Stimulated activated CD8-positive, alpha-beta memory T cell treated with anti-CD3 and anti-CD28 coated beads, Interleukin-12 subunit alpha, Interleukin-12 subunit beta, amount 100 ng/mL, for 4 hours (primary cell): ENCODE data around the gene C3orf62.

ENCODE experiments used
- DNase-seq: peaks from one replicate; pipeline ENCODE4 v3.0.0-alpha.2; 2020; ENCODE audit warnings: low read depth

The C3orf62 gene

DNA sequence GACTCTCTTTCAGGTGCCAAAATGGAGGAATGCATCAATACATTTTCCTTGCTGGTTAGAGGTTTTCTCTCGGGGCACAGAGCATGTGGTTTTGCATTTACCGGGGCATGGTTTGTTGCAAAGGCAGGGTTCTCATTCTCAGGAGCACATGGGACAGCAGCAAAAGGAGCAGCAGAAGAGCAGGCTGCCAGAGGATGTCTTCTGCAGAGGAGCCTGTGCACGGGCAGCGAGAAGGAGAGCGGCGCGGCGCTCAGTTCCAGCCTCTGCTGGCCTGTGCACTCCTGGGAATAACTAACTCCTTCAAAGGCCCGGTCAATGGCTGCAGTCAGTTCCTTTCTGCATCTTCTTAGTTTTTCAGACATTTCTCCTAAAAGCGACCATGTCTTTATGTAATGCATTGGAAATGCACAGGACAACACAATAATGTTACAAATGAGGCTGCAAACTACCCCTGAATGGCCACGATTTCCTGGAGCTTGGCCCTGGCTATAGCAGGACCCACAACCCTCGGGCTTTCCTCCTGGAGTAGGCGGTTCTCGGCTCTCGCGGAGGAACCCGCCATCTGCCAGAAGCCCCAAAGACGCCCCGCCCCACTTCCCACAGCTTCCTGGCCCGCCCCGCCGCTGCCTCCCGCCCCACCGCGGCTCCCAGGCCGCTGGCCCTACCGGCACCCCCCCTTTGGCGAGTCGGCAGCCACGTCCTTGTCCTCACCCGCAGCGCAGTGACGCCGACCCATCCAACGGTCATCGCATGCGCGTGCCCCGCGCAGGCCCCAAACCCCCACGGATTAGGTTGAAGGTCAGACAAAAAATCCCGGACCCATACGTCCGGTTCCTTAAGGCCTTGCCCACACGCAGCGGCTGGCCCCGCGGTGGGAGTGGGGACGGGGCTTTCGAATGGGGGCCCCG lies at the start of gene C3orf62:
C3orf62 (minus strand) TSS at position 758 of the 908 bp plus-strand sequence; CDS start at position 398, 360 bp downstream.
- DNase-seq, result peak; percentile 55

DNA sequence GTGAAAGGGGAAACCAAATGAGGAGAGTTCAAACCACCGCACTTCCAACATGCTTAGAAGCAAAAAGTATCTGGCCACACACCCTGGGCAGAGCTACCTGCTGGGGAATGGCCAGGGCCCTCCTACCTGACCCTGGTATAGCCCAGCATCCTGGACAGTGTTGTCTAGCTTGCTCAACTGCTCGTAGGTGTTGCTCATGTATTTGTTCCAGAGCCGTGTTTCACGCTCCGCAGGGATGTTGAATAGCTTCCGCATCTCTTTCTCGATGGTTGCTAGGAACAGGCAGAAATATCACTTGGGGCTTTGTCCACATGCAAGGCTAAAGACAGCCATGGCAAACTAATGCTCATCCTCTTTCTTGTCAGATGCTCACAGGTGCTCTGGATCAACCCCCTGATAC lies 47.7 kb upstream of the C3orf62 start:
- no peak for DNase-seq

- DNase-seq, result no peak
These were observed 39.8 kb upstream of the C3orf62 start for GRCh38 chr3:49316696-49317457.

GRCh38 chr3:49313896-49314688 lies 37.1 kb upstream of the C3orf62 start:
- DNase-seq, result no peak

GRCh38 chr3:49311283-49311682 lies 34.3 kb upstream of the C3orf62 start:
- no peak for DNase-seq

GRCh38 chr3:49310677-49311076 lies 33.6 kb upstream of the C3orf62 start:
- no peak for DNase-seq

DNA sequence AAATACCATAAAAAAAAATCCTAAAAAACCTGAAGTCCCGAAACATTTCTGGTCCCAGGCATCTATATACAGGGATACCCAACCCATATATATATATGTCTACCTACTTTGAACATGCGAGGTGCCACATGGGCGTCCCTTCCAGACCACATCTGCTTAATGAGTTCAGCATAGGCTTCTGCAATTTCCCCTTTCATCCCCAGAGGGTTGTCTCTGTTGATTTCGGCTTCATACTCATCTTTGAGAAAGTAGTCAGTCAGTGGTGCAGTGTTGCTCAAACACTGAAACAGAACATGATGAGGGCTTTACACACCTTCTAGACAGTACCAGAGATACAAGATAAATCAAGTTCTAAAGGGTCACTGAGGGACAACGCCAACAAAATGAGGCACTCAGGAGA lies 28.6 kb upstream of the C3orf62 start:
- DNase-seq, result no peak

DNA sequence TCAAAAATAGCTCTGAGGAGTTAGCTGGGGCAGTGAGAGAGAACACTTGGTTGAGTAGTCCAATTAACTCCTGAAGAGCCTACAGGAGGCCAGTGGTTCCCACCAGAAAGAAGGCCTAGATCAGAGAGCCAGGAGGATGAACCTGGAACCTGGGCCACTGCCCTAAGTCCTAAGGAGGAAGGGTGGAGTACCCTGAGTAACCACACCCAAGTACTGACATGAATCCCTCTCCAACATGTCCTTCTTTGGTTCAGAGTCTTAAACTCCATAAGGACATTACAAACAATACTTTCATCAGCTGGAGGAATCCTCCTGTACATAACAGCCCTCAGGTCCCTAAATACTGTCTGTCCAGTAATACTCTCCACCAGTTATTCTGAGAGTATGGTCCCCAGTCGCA lies 25.6 kb upstream of the C3orf62 start:
- no peak for DNase-seq

- no peak for DNase-seq
These were observed 23.6 kb upstream of the C3orf62 start for GRCh38 chr3:49300595-49300994.

DNA sequence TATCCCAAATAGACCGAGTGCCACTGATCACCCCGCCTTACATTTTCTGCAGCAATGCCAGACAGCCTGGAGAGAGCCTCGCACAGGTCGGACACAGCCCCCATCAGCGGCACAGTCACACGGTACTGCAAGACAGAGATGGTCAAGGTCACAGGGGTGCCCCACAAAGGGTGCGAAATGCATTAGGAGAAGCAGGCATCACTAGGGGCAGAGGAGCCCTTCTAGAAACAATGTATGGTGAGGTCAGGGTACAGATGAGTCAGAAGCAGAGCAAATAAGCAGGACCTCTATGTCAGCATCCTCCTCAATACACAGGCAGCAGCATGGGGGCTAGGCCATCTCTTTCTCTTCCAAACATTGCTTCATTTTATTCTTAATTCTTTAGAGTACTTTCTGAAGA lies 21.5 kb upstream of the C3orf62 start:
- no peak for DNase-seq

DNA sequence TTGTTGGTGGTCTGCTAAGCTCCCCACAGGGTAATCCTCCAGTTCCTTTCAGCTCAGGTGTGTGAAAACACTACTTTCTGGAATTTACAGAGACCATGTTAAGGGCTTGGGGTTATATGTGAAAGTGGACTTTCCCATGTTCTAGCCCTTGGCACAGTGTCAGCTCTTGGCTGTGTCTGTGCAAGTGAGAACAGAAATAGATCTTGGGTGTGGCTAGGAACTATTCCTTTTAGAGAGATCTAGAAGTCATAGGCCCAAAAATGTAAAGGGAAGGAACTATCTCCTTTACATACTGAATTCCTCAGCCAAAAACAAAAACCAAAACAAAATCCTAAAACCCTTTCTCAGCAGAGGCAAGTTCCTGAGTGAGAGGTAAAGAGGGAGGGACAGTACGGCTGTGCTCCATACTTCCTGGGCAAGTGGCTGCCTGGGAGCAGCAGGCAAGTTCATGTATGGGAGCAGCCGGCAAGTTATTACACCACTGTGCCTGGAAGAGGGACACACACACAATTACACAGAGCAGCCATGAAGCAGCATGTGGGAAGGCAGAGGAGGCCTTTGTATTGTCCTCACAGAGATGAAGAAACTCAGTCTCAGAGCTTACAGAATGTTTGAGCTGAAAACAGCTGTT lies 19.9 kb upstream of the C3orf62 start:
- DNase-seq, result no peak

GRCh38 chr3:49295489-49296058 lies 18.5 kb upstream of the C3orf62 start:
- DNase-seq, result no peak

DNA sequence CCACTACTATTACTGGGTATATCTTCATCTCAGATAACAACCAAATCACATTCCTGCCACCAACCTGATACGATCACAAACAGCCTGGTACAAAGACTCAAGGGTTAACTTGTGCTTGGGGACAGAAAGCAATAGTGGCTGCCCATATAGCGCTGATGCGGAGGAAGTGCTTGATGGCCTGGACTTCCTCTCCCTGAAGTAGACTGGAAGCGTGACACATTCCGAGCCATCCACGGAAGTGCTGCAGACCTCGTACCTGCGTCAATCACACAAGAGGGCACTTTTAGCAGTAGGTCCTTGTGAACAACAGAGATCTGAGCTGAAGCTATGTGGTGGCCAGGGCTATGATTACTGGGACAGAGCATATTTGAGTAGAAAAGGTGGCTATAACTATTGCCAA lies 17.3 kb upstream of the C3orf62 start:
- no peak for DNase-seq

DNA sequence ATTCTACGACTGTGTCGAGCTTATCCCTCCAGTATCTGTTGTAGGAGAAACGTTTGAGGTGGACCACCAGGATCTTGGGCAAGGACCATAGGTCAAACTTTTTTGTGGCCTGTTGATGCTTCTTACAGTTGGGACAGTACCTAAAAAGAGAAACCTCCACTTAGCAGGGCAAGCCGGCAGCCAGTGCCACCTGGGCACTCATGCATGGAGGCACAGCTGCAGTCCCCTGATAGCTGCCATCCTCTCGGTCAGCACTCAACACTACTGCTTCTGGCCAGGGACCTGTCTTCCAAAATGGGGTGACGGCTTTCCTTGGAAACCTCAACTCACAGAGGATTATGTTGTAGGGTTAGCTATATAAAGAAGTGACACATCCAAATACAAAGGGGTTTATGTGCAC lies 7.0 kb upstream of the C3orf62 start:
- no peak for DNase-seq

DNA sequence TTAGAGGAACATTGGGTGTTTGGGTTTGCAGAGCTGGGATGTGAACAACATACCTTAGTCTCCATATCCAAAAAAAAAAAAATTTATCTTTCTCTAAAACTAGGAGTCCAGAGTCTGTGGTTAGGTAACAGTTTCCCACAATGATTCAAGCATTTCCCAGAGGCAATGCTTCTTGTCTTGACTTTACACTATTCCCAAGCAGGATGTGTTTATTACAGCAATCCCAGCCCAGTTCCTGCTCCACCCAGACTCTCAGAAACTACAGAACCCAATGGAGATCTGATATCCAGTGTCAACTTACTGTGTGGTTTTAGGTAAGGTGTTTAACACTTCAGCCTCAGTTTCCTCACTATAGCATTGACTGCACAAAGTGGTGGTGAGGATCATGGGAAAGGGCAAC lies 2.3 kb upstream of the C3orf62 start:
- DNase-seq, result no peak

DNA sequence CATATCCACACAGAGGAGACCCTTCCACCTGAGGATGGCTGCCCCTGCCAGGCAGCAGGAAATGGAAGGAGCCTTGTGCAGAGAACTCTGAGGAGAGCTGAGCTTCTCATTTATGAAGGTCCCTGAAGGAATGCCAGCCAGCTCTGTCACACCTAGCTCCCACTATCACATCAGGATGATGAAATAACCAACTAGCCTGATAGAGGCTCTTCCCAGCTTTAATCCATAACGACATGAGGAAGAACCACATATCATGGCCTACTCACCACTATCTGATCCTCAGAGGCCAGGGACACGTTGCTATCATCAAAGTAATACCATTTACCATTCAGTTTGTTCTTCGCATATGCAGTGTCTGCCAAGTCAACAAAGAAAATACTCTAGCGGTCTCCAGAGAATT lies 1.5 kb upstream of the C3orf62 start:
- no peak for DNase-seq

GRCh38 chr3:49277383-49277775 lies 347 bp upstream of the C3orf62 start:
- no peak for DNase-seq

- DNase-seq, result no peak
These were observed 3.1 kb downstream of the C3orf62 start for GRCh38 chr3:49273825-49274532.

DNA sequence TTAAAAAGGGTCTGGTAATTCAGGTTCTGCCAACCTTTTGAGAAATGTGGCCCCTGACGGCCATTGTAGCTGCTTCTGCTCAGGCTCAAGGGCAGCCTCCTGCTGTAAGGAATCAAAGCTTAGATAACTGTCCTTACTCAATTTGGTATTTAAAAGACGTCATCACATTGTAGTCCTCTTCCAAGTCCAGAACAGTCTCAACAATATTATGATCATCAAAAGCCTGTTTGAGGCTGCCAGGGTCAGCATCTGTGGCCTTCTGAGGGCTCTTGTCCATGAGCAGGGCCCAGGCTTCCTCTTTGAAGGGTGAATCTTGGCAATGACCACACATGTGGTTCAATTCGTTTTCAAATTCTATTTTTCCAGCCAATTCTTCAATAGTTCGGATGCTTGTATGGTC lies 6.0 kb downstream of the C3orf62 start:
- no peak for DNase-seq

GRCh38 chr3:49270156-49270500 lies 6.9 kb downstream of the C3orf62 start:
- no peak for DNase-seq
